Endodermal cell (in vitro differentiated cells): ENCODE results near the gene PACRG. TPM values are rescaled to one million over a fixed set of nuclear protein-coding genes. Genes with fewer than 3 reads are reported as not detected.

ENCODE experiments used
- DNase-seq: peaks from one replicate; pipeline ENCODE4 v3.0.0-alpha.2; 2017
- H3K27ac ChIP-seq: 2 replicates; pipeline ENCODE4 v1.5.1; 2013; ENCODE audit warnings: mild to moderate bottlenecking, low read depth, low read length, moderate library complexity
- H3K27me3 ChIP-seq: 2 replicates; pipeline ENCODE4 v1.6.1; 2013; ENCODE audit warnings: mild to moderate bottlenecking, low read length, moderate library complexity; ENCODE audit not compliant: insufficient read depth, control insufficient read depth, poor library complexity, severe bottlenecking
- H3K36me3 ChIP-seq: 2 replicates; pipeline ENCODE4 v1.7.0; 2013; ENCODE audit warnings: mild to moderate bottlenecking, low read length, moderate library complexity; ENCODE audit not compliant: control insufficient read depth, insufficient read depth
- H3K4me1 ChIP-seq: one replicate; pipeline ENCODE4 v1.7.0; 2013; ENCODE audit warnings: low read length; ENCODE audit not compliant: control insufficient read depth, insufficient read depth
- H3K4me3 ChIP-seq: 2 replicates; pipeline ENCODE4 v1.5.1; 2013; ENCODE audit warnings: mild to moderate bottlenecking, low read length, moderate library complexity
- H3K9ac ChIP-seq: 2 replicates; pipeline ENCODE4 v1.6.1; 2013; ENCODE audit warnings: mild to moderate bottlenecking, low read length, moderate library complexity; ENCODE audit not compliant: poor library complexity, severe bottlenecking; ENCODE audit errors: extremely low read depth
- H3K9me3 ChIP-seq: 2 replicates; pipeline ENCODE4 v1.6.1; 2013; ENCODE audit warnings: mild to moderate bottlenecking, low read length, moderate library complexity; ENCODE audit not compliant: control insufficient read depth
- H3K27ac Mint-ChIP-seq: 2 replicates; pipeline ENCODE4 v1.8.0; 2020; ENCODE audit warnings: mixed read lengths
- H3K27me3 Mint-ChIP-seq: 2 replicates; pipeline ENCODE4 v1.8.0; 2021; ENCODE audit warnings: mild to moderate bottlenecking, mixed read lengths; ENCODE audit not compliant: insufficient read depth
- H3K36me3 Mint-ChIP-seq: 2 replicates; pipeline ENCODE4 v1.8.0; 2020; ENCODE audit warnings: low read depth, mixed read lengths
- H3K4me1 Mint-ChIP-seq: 2 replicates; pipeline ENCODE4 v1.8.0; 2020; ENCODE audit warnings: mixed read lengths
- H3K4me3 Mint-ChIP-seq: 2 replicates; pipeline ENCODE4 v1.8.0; 2020; ENCODE audit warnings: mild to moderate bottlenecking, moderate library complexity, mixed read lengths
- H3K9me3 Mint-ChIP-seq: 2 replicates; pipeline ENCODE4 v1.8.0; 2020; ENCODE audit warnings: mild to moderate bottlenecking, mixed read lengths
- WGBS, 2 experiments: methylation state at CpG; one replicate each; pipeline versions ENCODE4 v1.1.5 to v1.1.7; 2013; ENCODE audit warnings: missing lambda C conversion rate in 2 of 2, mixed read lengths in 1 of 2; ENCODE audit not compliant: insufficient coverage in 1 of 2, insufficient read length in 1 of 2; 5-methylcytosine and 5-hydroxymethylcytosine counted together
- total RNA-seq, 2 donors: library from RNA; stranded (reverse); fragmentation: NEBNext Ultra II Directional in 1 of 2; extraction: Animal tissue kit (Norgen Biotek cat#: 25700) in 1 of 2; gene quantifications; 2 replicates in 1 of 2; 3 replicates in 1 of 2; pipeline ENCODE4 v1.2.1, GENCODE V29; 2021
- TF ChIP-seq, protein P1 (sequence below): fragments of 200-600 bp; sonication (generic); conservative IDR thresholded peaks from 2 replicates; pipeline ENCODE4 v1.5.0; 2021; ENCODE audit warnings: antibody characterized with exemption, mild to moderate bottlenecking

PACRG gene
- total RNA-seq, 2 donors from 2014 or later = 0.42 to 0.44 TPM

GRCh38 chr6:163118941-163119340 is 391.2 kb downstream of the PACRG start:
- Mint-ChIP-seq H3K27ac (no peak overlapping the region), H3K4me1 (no peaks in the 10 kb centered on the region), H3K36me3 (no peaks in the 10 kb centered on the region), H3K27me3 (no peaks in the 10 kb centered on the region), H3K9me3 (peaks cover 11% of the 10 kb centered on the region), H3K4me3 (no peak overlapping the region)
- H3K36me3 ChIP-seq = no peaks in the 10 kb centered on the region
- no peak for DNase-seq
- no peaks in the 10 kb centered on the region for H3K9me3 ChIP-seq
- 93 to 94% methylated on average over 6 of the region's 6 CpGs for WGBS, 2 experiments
- H3K27ac ChIP-seq = no peak overlapping the region
- H3K4me1 ChIP-seq = no peaks in the 10 kb centered on the region
- TF ChIP-seq, protein P1, sequence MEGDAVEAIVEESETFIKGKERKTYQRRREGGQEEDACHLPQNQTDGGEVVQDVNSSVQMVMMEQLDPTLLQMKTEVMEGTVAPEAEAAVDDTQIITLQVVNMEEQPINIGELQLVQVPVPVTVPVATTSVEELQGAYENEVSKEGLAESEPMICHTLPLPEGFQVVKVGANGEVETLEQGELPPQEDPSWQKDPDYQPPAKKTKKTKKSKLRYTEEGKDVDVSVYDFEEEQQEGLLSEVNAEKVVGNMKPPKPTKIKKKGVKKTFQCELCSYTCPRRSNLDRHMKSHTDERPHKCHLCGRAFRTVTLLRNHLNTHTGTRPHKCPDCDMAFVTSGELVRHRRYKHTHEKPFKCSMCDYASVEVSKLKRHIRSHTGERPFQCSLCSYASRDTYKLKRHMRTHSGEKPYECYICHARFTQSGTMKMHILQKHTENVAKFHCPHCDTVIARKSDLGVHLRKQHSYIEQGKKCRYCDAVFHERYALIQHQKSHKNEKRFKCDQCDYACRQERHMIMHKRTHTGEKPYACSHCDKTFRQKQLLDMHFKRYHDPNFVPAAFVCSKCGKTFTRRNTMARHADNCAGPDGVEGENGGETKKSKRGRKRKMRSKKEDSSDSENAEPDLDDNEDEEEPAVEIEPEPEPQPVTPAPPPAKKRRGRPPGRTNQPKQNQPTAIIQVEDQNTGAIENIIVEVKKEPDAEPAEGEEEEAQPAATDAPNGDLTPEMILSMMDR = no peak
- H3K4me3 ChIP-seq = no peak overlapping the region
- H3K9ac ChIP-seq = no peak overlapping the region
- no peaks in the 10 kb centered on the region for H3K27me3 ChIP-seq

GRCh38 chr6:163120223-163120622 is 392.4 kb downstream of the PACRG start:
- TF ChIP-seq, protein P1 = peak; percentile 56
- Histone ChIP-seq H3K27me3 (no peaks in the 10 kb centered on the region), H3K4me3 (no peak overlapping the region), H3K27ac (no peak overlapping the region), H3K9ac (no peak overlapping the region), H3K9me3 (no peaks in the 10 kb centered on the region), H3K4me1 (no peaks in the 10 kb centered on the region), H3K36me3 (no peaks in the 10 kb centered on the region)
- WGBS, 2 experiments = 85 to 86% methylated on average over 3 of the region's 3 CpGs
- Mint-ChIP-seq H3K27me3 (no peaks in the 10 kb centered on the region), H3K9me3 (peaks cover 9% of the 10 kb centered on the region), H3K27ac (no peak overlapping the region), H3K4me1 (no peaks in the 10 kb centered on the region), H3K36me3 (no peaks in the 10 kb centered on the region), H3K4me3 (no peak overlapping the region)
- DNase-seq = peak; percentile 59

- H3K4me3 ChIP-seq = no peak overlapping the region
- WGBS, 2 experiments = 92 to 94% methylated on average over 4 to 5 of the region's 5 CpGs
- no peaks in the 10 kb centered on the region for H3K27me3 Mint-ChIP-seq
Measured at GRCh38 chr6:163121270-163121669, 393.5 kb downstream of the PACRG start.

More at GRCh38 chr6:163121270-163121669, 393.5 kb downstream of the PACRG start:
- H3K27ac Mint-ChIP-seq = no peak overlapping the region
- Histone ChIP-seq H3K9me3 (no peaks in the 10 kb centered on the region), H3K36me3 (no peaks in the 10 kb centered on the region), H3K4me1 (no peaks in the 10 kb centered on the region), H3K27me3 (no peaks in the 10 kb centered on the region), H3K27ac (no peak overlapping the region), H3K9ac (no peak overlapping the region)
- no peaks in the 10 kb centered on the region for H3K4me1 Mint-ChIP-seq
- TF ChIP-seq, protein P1 = no peak
- H3K4me3 Mint-ChIP-seq = no peak overlapping the region
- peaks cover 9% of the 10 kb centered on the region for H3K9me3 Mint-ChIP-seq
- no peaks in the 10 kb centered on the region for H3K36me3 Mint-ChIP-seq
- no peak for DNase-seq
